ENCODE data around the gene VILL. TPM values are rescaled to one million over a fixed set of nuclear protein-coding genes. Genes with fewer than 3 reads are reported as not detected.

The VILL gene
- total RNA-seq, 2 donors from 2014 or later = 21.6 to 30.1 TPM

- no peak for ATAC-seq
Observed at GRCh38 chr3:38011111-38011510, 20.5 kb downstream of the VILL start.

DNA sequence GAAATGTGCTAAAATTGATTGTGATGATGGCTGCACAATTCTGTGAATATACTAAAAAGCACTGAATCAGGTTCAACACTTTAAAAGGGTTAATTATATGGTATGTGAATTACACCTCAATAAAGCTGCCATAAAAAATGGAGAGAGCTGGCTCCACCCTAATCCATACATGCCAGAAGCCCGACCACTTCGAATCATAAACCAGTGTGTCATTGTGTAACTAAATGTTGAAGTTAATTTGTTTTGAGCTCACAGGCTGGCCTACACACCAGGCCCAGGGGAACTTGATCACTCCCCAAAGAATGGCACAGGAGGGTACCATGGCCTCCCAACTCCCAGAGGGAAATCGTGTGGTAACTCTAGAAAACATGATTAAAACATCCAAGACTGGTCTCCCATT lies 24.9 kb downstream of the VILL start:
- peaks cover 6% of the 10 kb centered on the region for H3K4me1 Mint-ChIP-seq
- no peak for DNase-seq
- no peaks in the 10 kb centered on the region for H3K27me3 Mint-ChIP-seq
- peak overlapping the region; percentile 16 for H3K27ac Mint-ChIP-seq
- H3K9me3 ChIP-seq (ENCODE audit: control insufficient read depth, low read length, poor library complexity, severe bottlenecking) = no peaks in the 10 kb centered on the region
- no peak overlapping the region for H3K4me3 Mint-ChIP-seq
- peaks cover 20% of the 10 kb centered on the region for H3K36me3 Mint-ChIP-seq (ENCODE audit: low read depth)
- no peak for ATAC-seq

More at GRCh38 chr3:38011111-38011510, 20.5 kb downstream of the VILL start:
- no peak overlapping the region for H3K4me3 Mint-ChIP-seq
- peak overlapping the region; percentile 53 for H3K27ac Mint-ChIP-seq
- no peaks in the 10 kb centered on the region for H3K27me3 Mint-ChIP-seq
- H3K36me3 Mint-ChIP-seq (ENCODE audit: low read depth) = peaks cover 3% of the 10 kb centered on the region
- no peaks in the 10 kb centered on the region for H3K4me1 Mint-ChIP-seq
- no peaks in the 10 kb centered on the region for H3K9me3 ChIP-seq (ENCODE audit: control insufficient read depth, low read length, poor library complexity, severe bottlenecking)
- DNase-seq = no peak

DNA sequence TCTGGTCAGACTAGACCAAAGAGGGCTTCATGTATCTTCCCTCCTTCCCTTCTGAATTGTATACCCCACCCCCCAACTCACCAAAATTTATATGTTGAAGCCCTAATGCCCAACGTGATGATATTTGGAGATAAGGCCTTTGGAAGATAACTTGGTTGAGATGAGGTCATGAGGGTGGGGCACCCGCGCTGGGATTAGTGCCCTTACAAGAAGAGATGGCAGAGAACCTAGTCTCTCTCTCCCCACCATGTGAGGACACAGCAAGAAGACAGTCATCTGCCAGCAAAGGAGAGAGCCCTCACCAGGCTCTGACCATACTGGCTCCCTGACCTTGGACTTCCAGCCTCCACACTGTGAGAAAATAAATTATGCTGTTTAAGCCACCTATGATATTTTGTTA lies 25.4 kb downstream of the VILL start:
- Mint-ChIP-seq H3K36me3 (ENCODE audit: low read depth) (peaks cover 21% of the 10 kb centered on the region), H3K4me1 (peaks cover 10% of the 10 kb centered on the region), H3K27me3 (no peaks in the 10 kb centered on the region), H3K27ac (peak overlapping the region; percentile 16), H3K4me3 (no peak overlapping the region)
- DNase-seq (no peak), ATAC-seq (no peak)
- H3K9me3 ChIP-seq (ENCODE audit: control insufficient read depth, low read length, poor library complexity, severe bottlenecking) = no peaks in the 10 kb centered on the region

DNA sequence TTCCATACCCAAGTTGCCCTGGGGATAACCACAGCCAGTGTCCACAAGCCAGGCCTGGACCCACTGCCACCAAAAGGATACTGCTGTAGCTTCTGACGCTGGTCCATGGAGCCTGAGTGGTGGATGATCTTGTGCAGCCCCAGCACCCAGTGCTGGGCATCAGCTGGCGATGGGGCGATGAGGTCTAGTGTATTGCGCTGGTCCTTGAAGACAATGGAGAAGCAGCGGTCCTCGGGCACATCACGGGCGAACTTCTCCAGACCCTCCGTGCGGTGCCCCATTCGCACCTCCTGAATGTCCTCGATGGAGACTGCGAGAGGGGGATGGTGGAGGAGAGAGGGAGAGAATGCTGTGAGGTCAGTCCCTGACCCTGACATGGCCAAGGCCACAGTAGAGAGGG lies 25.8 kb downstream of the VILL start:
- Mint-ChIP-seq H3K27me3 (no peaks in the 10 kb centered on the region), H3K4me3 (no peak overlapping the region), H3K36me3 (ENCODE audit: low read depth) (peaks cover 21% of the 10 kb centered on the region), H3K4me1 (peaks cover 13% of the 10 kb centered on the region), H3K27ac (no peak overlapping the region)
- ATAC-seq = no peak
- DNase-seq = no peak
- H3K9me3 ChIP-seq (ENCODE audit: control insufficient read depth, low read length, poor library complexity, severe bottlenecking) = no peaks in the 10 kb centered on the region

GRCh38 chr3:38016847-38017444 lies 26.4 kb downstream of the VILL start:
- ATAC-seq (no peak), DNase-seq (no peak)
- Mint-ChIP-seq H3K36me3 (ENCODE audit: low read depth) (peaks cover 21% of the 10 kb centered on the region), H3K27ac (no peak overlapping the region), H3K27me3 (no peaks in the 10 kb centered on the region), H3K4me3 (no peak overlapping the region), H3K4me1 (peaks cover 17% of the 10 kb centered on the region)
- H3K9me3 ChIP-seq (ENCODE audit: control insufficient read depth, low read length, poor library complexity, severe bottlenecking) = no peaks in the 10 kb centered on the region

DNA sequence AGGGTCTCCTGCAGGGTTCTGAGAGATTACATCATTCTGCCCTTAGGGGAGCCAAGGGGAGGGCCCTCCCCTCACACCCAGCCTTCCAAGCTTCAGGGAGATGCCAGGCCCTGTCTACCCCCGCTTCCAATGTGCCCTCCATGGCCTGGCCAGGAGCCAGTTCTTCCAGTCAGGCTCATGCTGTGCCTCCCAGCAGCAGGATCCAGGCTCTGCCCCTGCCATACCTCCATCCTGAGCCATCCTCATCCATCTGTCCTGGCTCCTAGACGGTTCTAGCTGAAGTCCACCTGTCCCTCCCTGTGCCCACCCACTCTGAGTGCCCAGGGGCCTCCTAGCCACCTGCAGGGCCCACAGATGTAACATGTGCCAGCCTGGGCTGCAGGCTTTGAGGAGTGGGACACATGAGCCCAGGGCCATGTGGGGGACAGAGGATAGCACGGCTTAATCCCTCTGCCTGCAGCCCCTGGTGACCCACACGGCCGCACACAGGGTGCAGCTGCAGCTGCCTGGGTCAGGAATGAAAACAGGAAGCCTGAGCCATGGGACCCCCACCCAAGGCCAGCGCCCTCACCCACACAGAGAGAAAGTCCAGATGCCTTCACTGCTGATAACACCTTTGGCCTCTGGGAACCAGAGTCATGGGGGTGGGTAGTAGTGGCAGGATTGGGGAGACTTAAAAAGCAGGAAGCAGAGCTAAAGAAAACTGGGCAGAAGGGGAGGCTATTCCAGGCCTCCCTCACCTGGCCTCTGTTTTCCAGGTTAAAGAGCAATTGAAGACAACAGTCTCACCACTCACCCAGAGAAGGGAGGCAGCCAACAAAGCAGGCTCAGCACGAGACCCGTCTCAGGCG lies 27.1 kb downstream of the VILL start:
- Mint-ChIP-seq H3K27me3 (no peaks in the 10 kb centered on the region), H3K27ac (peak overlapping the region; percentile 61), H3K4me3 (no peak overlapping the region), H3K36me3 (ENCODE audit: low read depth) (peaks cover 21% of the 10 kb centered on the region), H3K4me1 (peaks cover 23% of the 10 kb centered on the region)
- DNase-seq = no peak
- H3K9me3 ChIP-seq (ENCODE audit: control insufficient read depth, low read length, poor library complexity, severe bottlenecking) = no peaks in the 10 kb centered on the region
- ATAC-seq = no peak

DNA sequence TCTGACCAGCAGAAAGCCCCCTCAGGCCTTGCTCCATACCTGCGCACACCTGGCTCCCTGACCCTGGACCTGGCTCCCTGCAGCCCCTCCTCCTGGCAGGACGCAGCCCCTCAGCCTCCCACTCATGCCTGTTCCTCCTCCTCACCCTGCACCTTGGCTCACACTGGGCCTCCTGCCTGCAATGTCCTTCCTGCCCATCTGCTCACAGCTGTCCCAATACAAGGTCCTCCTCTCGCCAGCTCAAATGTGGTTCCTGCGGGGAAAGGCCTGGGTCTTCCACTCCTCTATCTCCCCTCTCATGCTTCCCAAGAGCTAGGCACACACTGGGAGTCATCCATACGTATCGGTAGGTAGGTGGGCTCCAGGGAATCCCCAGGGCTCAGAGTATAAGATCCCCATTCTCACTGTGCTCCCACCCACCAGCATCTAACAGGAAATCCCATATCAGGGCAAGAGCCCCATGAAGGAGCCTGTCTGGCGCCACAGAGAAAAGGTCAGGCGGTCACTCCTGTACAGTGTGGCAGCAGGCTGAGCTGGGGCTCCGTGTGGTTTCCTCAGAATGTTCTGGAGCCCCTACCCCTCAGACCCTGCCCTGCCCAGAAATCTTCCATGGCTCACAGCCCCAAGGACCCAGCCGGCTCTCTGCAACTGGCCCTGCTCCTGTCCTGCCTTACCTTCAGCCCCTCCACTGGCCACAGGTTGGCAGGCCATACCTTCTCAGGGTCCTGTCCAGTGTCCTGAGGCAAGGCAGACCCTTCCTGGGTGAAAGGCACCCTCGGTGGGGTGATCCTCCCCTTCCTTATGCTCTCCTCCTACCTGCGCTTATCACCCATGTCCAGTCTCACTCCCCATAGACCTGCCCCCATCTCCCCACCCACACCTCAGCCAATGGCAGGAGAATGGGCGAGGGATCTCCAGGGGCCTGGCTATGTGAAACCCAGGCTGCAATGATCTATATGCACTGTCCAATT lies 28.0 kb downstream of the VILL start:
- Mint-ChIP-seq H3K36me3 (ENCODE audit: low read depth) (peaks cover 21% of the 10 kb centered on the region), H3K4me3 (peak overlapping the region; percentile 57), H3K4me1 (peaks cover 31% of the 10 kb centered on the region), H3K27me3 (no peaks in the 10 kb centered on the region), H3K27ac (peak overlapping the region; percentile 61)
- no peaks in the 10 kb centered on the region for H3K9me3 ChIP-seq (ENCODE audit: control insufficient read depth, low read length, poor library complexity, severe bottlenecking)
- ATAC-seq (no peak), DNase-seq (no peak)

DNA sequence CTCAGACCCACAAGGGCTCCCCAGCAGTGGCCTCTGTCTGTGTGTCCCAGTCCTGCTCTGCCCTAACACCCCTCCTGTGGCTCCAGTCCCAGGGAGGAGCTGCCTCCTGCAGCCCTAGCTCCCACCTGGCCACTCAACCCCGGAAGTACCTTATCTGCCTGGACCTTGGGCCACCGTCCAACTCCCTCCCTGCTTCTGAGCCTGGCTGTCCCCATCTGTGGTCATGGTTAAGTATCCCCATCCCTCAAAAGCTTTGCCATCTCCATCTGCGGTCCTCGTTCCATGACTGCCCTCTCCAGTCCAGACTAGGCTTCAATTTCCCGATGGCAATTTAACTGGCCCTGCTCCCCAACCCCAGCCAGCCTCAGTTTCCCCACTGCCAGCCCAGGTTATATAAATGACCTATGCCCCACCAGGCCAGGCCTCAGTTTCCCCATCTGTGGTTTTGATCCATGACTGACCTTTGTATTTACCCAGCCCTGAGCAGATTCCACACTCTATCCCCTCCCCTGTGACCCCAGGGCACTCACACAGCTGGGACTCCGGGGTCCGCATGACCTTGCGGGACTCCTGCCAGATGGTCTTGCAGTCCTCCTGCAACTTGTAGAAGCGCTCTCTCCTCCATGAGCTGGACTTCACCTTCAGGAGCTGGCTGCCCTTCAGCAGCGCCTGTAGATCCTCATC lies 29.2 kb downstream of the VILL start:
- peaks cover 21% of the 10 kb centered on the region for H3K36me3 Mint-ChIP-seq (ENCODE audit: low read depth)
- H3K4me1 Mint-ChIP-seq = peaks cover 40% of the 10 kb centered on the region
- peak overlapping the region; percentile 96 for H3K27ac Mint-ChIP-seq
- no peaks in the 10 kb centered on the region for H3K27me3 Mint-ChIP-seq
- ATAC-seq (no peak), DNase-seq (no peak)
- no peak overlapping the region for H3K4me3 Mint-ChIP-seq
- H3K9me3 ChIP-seq (ENCODE audit: control insufficient read depth, low read length, poor library complexity, severe bottlenecking) = no peaks in the 10 kb centered on the region

DNA sequence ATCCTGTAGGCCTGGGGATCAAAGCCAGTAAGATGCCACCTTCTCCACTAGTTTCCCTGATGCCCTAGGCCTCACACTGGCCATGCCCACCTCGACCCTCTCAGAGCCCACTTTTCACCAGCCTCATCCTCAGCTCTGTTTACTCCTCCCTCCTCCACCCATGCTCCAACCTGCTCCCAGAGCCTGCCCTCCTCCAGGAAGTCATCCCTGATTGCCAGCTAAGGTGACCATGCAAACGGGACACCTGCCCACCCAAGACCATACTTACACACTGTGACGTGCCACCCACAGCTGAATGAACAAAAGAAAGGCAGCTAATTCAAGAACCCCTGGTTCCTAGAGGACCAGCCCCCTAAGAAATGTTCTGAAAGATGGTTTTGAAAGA lies 29.7 kb downstream of the VILL start:
- Mint-ChIP-seq H3K27ac (peak overlapping the region; percentile 96), H3K4me1 (peaks cover 42% of the 10 kb centered on the region)
- no peak for DNase-seq

GRCh38 chr3:38021196-38021595 lies 30.6 kb downstream of the VILL start:
- Mint-ChIP-seq H3K36me3 (ENCODE audit: low read depth) (peaks cover 18% of the 10 kb centered on the region), H3K4me1 (peaks cover 48% of the 10 kb centered on the region), H3K27ac (peak overlapping the region; percentile 96), H3K4me3 (no peak overlapping the region), H3K27me3 (no peaks in the 10 kb centered on the region)
- ATAC-seq (no peak), DNase-seq (no peak)
- H3K9me3 ChIP-seq (ENCODE audit: control insufficient read depth, low read length, poor library complexity, severe bottlenecking) = no peaks in the 10 kb centered on the region

More for the DNA sequence above, 29.7 kb downstream of the VILL start:
- no peaks in the 10 kb centered on the region for H3K9me3 ChIP-seq (ENCODE audit: control insufficient read depth, low read length, poor library complexity, severe bottlenecking)
- Mint-ChIP-seq H3K27me3 (no peaks in the 10 kb centered on the region), H3K4me3 (no peak overlapping the region), H3K36me3 (ENCODE audit: low read depth) (peaks cover 18% of the 10 kb centered on the region)
- ATAC-seq = no peak

- H3K4me3 Mint-ChIP-seq = no peak overlapping the region
- H3K4me1 Mint-ChIP-seq = peaks cover 52% of the 10 kb centered on the region
- no peaks in the 10 kb centered on the region for H3K27me3 Mint-ChIP-seq
- ATAC-seq = no peak
- peak overlapping the region; percentile 96 for H3K27ac Mint-ChIP-seq
- no peak for DNase-seq
- peaks cover 14% of the 10 kb centered on the region for H3K36me3 Mint-ChIP-seq (ENCODE audit: low read depth)
- no peaks in the 10 kb centered on the region for H3K9me3 ChIP-seq (ENCODE audit: control insufficient read depth, low read length, poor library complexity, severe bottlenecking)
Observed at GRCh38 chr3:38022301-38022700, 31.7 kb downstream of the VILL start.

- peak overlapping the region; percentile 98 for H3K4me3 Mint-ChIP-seq
- peaks cover 8% of the 10 kb centered on the region for H3K36me3 Mint-ChIP-seq (ENCODE audit: low read depth)
- no peaks in the 10 kb centered on the region for H3K27me3 Mint-ChIP-seq
- H3K27ac Mint-ChIP-seq = peak overlapping the region; percentile 96
- H3K9me3 ChIP-seq (ENCODE audit: control insufficient read depth, low read length, poor library complexity, severe bottlenecking) = peaks cover 3% of the 10 kb centered on the region
- peaks cover 55% of the 10 kb centered on the region for H3K4me1 Mint-ChIP-seq
- no peak for ATAC-seq
- no peak for DNase-seq
Observed at GRCh38 chr3:38022896-38023709, 32.5 kb downstream of the VILL start.

All from T-helper 17 cell (primary cell).